SK-N-MC (cell line): ENCODE measurements around the gene FHIT.

Experiments
- DNase-seq: peaks from one replicate; pipeline ENCODE4 v3.0.0-alpha.2; 2011; ENCODE audit warnings: low read depth, low spot score
- H3K27ac ChIP-seq: fragments of 200-600 bp; sonication (generic); 2 replicates; pipeline ENCODE4 v1.5.1; 2016; ENCODE audit warnings: mixed run types
- H3K36me3 ChIP-seq: fragments of 200-600 bp; sonication (generic); 2 replicates; pipeline ENCODE4 v1.6.1; 2017; ENCODE audit warnings: antibody characterized with exemption, low read length, mixed read lengths; ENCODE audit not compliant: insufficient read depth
- H3K4me3 ChIP-seq: fragments of 200-600 bp; sonication (generic); 2 replicates; pipeline ENCODE4 v1.5.1; 2016
- H3K9ac ChIP-seq: fragments of 200-600 bp; sonication (generic); 2 replicates; pipeline ENCODE4 v1.8.0; 2017; ENCODE audit warnings: mixed run types, mixed read lengths; ENCODE audit not compliant: insufficient read length
- H3K9me3 ChIP-seq: fragments of 200-600 bp; sonication (generic); 2 replicates; pipeline ENCODE4 v1.6.1; 2017; ENCODE audit warnings: low read depth, mild to moderate bottlenecking, antibody characterized with exemption, low read length, moderate library complexity, mixed read lengths
- EZH2 ChIP-seq: fragments of 200-600 bp; sonication (generic); IDR thresholded peaks from one replicate; pipeline ENCODE4 v1.6.1; 2017; ENCODE audit warnings: antibody characterized with exemption
- FOXP2 ChIP-seq: optimal IDR thresholded peaks from 2 replicates; pipeline ENCODE3; 2011; ENCODE audit warnings: mild to moderate bottlenecking, moderate library complexity; ENCODE audit not compliant: insufficient read depth; ENCODE audit errors: extremely low read length, control extremely low read depth
- POLR2AphosphoS5 ChIP-seq: IDR thresholded peaks from 2 replicates; pipeline ENCODE4 v1.6.1; 2012; ENCODE audit warnings: mild to moderate bottlenecking, low read depth, low read length, borderline replicate concordance

FHIT gene

DNA sequence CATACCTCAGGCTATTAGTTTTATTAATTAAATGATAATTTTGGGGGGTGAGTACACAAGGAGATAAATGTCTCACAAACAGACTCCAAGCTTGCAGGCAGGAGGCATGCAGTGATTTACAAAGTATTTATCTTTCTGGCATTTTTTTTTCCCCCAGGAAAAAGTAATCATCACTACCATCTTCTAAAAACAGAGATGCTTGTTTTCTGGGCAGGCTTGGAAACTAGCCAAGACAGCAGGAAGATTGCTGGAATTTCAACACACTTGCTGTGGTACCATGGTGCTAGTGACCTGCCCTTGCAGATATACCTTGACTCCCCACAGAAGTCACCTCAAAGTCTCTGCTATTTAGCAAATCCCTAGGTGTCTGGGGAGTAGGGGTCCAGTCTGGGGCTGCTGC is 1468.6 kb downstream of the FHIT start:
- DNase-seq: no peak
- no peaks in the 10 kb centered on the region for H3K36me3 ChIP-seq
- no peak overlapping the region for H3K27ac ChIP-seq
- no peak overlapping the region for H3K4me3 ChIP-seq
- TF ChIP-seq EZH2 (no peak), POLR2AphosphoS5 (no peak), FOXP2 (no peak)
- H3K9me3 ChIP-seq: no peaks in the 10 kb centered on the region
- no peak overlapping the region for H3K9ac ChIP-seq

DNA sequence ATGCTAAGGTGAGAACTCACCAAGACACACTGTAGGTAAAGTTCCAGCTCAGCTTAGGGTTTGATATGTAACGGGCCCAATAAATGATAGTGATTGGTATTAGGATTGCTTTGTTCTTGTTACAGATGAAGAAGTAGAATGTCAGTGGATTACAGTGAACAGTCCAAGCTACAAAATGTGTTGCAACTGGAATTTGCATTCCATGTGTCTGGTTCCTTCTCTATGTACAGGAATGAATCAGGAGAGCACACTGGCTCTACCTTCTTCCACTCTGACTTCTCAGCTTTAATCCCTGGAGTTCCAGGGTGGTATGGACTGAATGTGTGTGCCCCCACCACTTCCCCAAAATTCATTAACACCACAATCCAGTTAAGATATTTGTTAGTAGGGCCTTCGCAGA is 1471.0 kb downstream of the FHIT start:
- Histone ChIP-seq H3K9ac (no peak overlapping the region), H3K27ac (no peak overlapping the region), H3K36me3 (no peaks in the 10 kb centered on the region), H3K4me3 (no peak overlapping the region), H3K9me3 (no peaks in the 10 kb centered on the region)
- DNase-seq: no peak
- TF ChIP-seq POLR2AphosphoS5: no peak
- no peak for TF ChIP-seq FOXP2

GRCh38 chr3:59779260-59779659 is 1472.0 kb downstream of the FHIT start:
- Histone ChIP-seq H3K9me3 (no peaks in the 10 kb centered on the region), H3K9ac (no peak overlapping the region), H3K27ac (no peak overlapping the region), H3K4me3 (no peak overlapping the region), H3K36me3 (no peaks in the 10 kb centered on the region)
- DNase-seq: no peak
- no peak for TF ChIP-seq POLR2AphosphoS5

GRCh38 chr3:59777667-59778077 is 1473.6 kb downstream of the FHIT start:
- no peak for DNase-seq
- Histone ChIP-seq H3K36me3 (no peaks in the 10 kb centered on the region), H3K9me3 (no peaks in the 10 kb centered on the region), H3K4me3 (no peak overlapping the region), H3K9ac (no peak overlapping the region), H3K27ac (no peak overlapping the region)
- TF ChIP-seq EZH2: no peak
- no peak for TF ChIP-seq POLR2AphosphoS5
- no peak for TF ChIP-seq FOXP2

DNA sequence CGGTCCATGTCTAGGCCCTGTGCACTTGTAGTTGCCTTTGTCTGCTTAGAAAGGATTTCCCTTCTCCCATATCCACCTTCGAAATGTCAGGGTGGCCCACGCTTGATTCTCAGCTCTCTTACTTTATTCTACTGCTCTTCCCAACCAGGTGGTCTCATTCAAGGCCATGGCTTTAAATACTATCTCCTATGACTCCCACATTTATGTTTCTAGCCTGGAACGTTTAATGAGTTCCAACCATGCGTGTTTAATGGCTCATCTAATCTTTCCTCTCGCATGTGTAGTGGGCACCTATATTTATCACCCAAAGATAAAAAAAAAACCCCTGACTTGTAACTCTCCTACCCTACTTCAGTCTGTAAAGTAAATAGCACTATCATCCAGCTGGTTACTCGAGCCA is 1474.2 kb downstream of the FHIT start:
- TF ChIP-seq EZH2 (no peak), FOXP2 (no peak), POLR2AphosphoS5 (no peak)
- H3K4me3 ChIP-seq: no peak overlapping the region
- no peaks in the 10 kb centered on the region for H3K36me3 ChIP-seq
- H3K9ac ChIP-seq: no peak overlapping the region
- DNase-seq: no peak
- no peak overlapping the region for H3K27ac ChIP-seq
- H3K9me3 ChIP-seq: no peaks in the 10 kb centered on the region

DNA sequence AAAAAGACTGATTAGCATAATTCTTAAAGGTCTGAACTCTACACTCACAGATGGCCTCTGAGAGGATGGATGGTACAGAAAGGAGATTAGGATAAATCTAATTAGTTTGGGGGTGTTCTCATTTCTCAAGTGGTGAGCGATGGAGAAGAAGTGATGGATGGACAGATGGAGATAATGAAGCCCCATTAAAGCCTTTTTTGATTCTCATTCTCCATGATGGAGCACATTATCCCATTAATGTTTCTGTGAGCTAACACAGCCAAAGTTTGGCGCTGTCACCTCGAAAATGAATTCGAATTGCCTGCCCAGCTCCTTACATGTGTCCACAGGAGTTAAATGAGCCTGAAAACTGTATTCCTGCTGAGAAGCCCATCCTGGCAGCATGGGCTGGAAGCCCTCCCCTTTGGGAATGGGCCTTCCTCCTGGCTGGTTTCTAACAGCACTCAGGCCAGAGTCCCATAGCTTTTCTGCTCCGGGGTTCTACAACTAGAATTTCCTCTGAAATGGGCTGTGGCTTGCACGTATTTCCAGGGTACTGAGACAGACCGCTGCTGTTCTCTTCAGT is 1475.4 kb downstream of the FHIT start:
- H3K27ac ChIP-seq: no peak overlapping the region
- H3K9ac ChIP-seq: no peak overlapping the region
- no peaks in the 10 kb centered on the region for H3K36me3 ChIP-seq
- no peak overlapping the region for H3K4me3 ChIP-seq
- H3K9me3 ChIP-seq: no peaks in the 10 kb centered on the region
- TF ChIP-seq EZH2 (no peak), FOXP2 (no peak), POLR2AphosphoS5 (no peak)
- DNase-seq: no peak

DNA sequence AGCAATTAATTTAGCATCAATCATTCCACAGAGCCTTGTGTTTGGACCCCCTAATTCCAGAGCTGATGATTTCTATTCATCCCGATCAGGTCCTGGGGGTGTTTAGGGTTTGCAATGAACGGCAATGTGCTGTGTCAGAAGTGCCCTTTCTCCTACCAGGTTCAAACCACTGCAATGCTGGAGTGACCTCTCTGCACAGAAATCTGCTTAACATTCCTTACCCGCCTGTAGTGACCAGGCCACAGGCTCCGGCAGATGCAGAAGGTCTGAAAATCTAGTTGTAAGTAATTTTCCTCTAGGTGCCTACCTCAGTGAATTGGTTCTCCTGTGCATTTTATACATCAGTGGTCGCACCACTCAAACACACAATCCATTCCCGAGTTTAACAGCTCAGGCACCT is 1476.1 kb downstream of the FHIT start:
- H3K27ac ChIP-seq: no peak overlapping the region

GRCh38 chr3:59774634-59775033 is 1476.6 kb downstream of the FHIT start:
- Histone ChIP-seq H3K36me3 (no peaks in the 10 kb centered on the region), H3K27ac (no peak overlapping the region), H3K9me3 (no peaks in the 10 kb centered on the region), H3K4me3 (no peak overlapping the region), H3K9ac (no peak overlapping the region)
- no peak for DNase-seq
- TF ChIP-seq POLR2AphosphoS5: no peak
- TF ChIP-seq FOXP2: no peak
- no peak for TF ChIP-seq EZH2

More for the DNA sequence above, 1476.1 kb downstream of the FHIT start:
- no peak overlapping the region for H3K9ac ChIP-seq
- H3K4me3 ChIP-seq: no peak overlapping the region
- H3K9me3 ChIP-seq: no peaks in the 10 kb centered on the region
- H3K36me3 ChIP-seq: no peaks in the 10 kb centered on the region
- no peak for TF ChIP-seq POLR2AphosphoS5
- no peak for DNase-seq

DNA sequence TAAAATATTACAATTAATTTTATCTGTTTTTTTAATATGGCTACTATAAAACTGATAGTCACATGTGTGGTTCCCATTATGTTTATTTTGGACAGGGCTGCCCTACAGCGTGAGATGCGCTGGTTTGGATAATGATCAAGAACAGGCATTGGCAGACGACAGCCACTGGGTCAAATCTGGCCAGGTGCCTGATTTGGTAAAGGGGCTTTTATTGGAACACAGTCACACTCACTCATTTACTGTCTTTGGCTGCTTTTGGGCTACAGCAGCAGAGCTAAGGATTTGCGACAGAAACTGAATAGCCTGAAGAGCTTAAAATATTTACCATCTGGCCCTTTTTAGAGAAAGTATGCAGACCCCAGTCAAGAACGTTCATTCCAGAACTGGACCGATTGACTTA is 1477.3 kb downstream of the FHIT start:
- no peak overlapping the region for H3K4me3 ChIP-seq
- H3K9ac ChIP-seq: no peak overlapping the region
- DNase-seq: no peak
- H3K36me3 ChIP-seq: no peaks in the 10 kb centered on the region
- H3K27ac ChIP-seq: no peak overlapping the region
- TF ChIP-seq POLR2AphosphoS5 (no peak), EZH2 (no peak), FOXP2 (no peak)
- no peaks in the 10 kb centered on the region for H3K9me3 ChIP-seq
